C4-2B (cell line): ENCODE measurements around the gene ACBD6.

Experiments
- CTCF ChIP-seq: fragments of 450-650 bp; conservative IDR thresholded peaks from 2 replicates; pipeline ENCODE4 v1.5.1; 2017; ENCODE audit warnings: mild to moderate bottlenecking
- ZFX ChIP-seq: fragments of 450-650 bp; IDR thresholded peaks from 2 replicates; pipeline ENCODE4 v1.6.1; 2017

- TF ChIP-seq CTCF = no peak
- no peak for TF ChIP-seq ZFX
Measured at GRCh38 chr1:180489313-180489712, 13.1 kb downstream of the ACBD6 start.
